MM.1S (cell line): ENCODE data around the gene ZBTB49.

Source experiments
- CTCF ChIP-seq: fragments of 300-600 bp; sonication (generic); IDR thresholded peaks from 2 replicates; pipeline ENCODE4 v1.5.1; 2016; ENCODE audit warnings: antibody characterized with exemption, low read length, mixed read lengths
- EZH2 ChIP-seq: fragments of 300-600 bp; sonication (generic); optimal IDR thresholded peaks from 2 replicates; pipeline ENCODE3; 2017; ENCODE audit warnings: low read depth, mild to moderate bottlenecking, antibody characterized with exemption, low read length, mixed read lengths
- EZH2phosphoT487 ChIP-seq: fragments of 300-600 bp; sonication (generic); IDR thresholded peaks from 2 replicates; pipeline ENCODE4 v1.6.1; 2018; ENCODE audit warnings: antibody characterized with exemption, low read length

- TF ChIP-seq CTCF (no peak), EZH2 (no peak), EZH2phosphoT487 (no peak)
Observed at GRCh38 chr4:4245172-4245571, 44.9 kb upstream of the ZBTB49 start.
